GM18508 (cell line): ENCODE measurements around the gene WDR7.

Experiments used
- ATAC-seq: cut with Tn5 transposase; IDR thresholded peaks from one replicate; pipeline ENCODE4 v1.9.1; 2021; ENCODE audit warnings: moderate number of reproducible peaks; ENCODE audit not compliant: insufficient read depth, unreplicated experiment

WDR7 gene

GRCh38 chr18:56650944-56651770, at the start of gene WDR7:
Gene WDR7, plus strand, starts transcription at chr18:56651359. Its CDS starts 21,157 bp downstream, at chr18:56672516.
- ATAC-seq: peak; percentile 93

- ATAC-seq: no peak
These were observed 44.5 kb upstream of the WDR7 start for GRCh38 chr18:56606618-56607017.

GRCh38 chr18:56615738-56616520, 35.2 kb upstream of the WDR7 start:
- ATAC-seq: no peak

GRCh38 chr18:56627991-56628390, 23.2 kb upstream of the WDR7 start:
- ATAC-seq: no peak

- no peak for ATAC-seq
These were observed 18.8 kb upstream of the WDR7 start for GRCh38 chr18:56632070-56633022.

GRCh38 chr18:56635007-56635406, 16.2 kb upstream of the WDR7 start:
- no peak for ATAC-seq

GRCh38 chr18:56637176-56637575, 14.0 kb upstream of the WDR7 start:
- ATAC-seq: no peak

- ATAC-seq: peak; percentile 3
These were observed 13.4 kb upstream of the WDR7 start for GRCh38 chr18:56637711-56638231.

- ATAC-seq: peak; percentile 79
These were observed 12.7 kb upstream of the WDR7 start, which contains the start of gene TXNL1 for GRCh38 chr18:56638232-56639103. Gene TXNL1, minus strand, starts transcription at chr18:56638592. Its CDS starts 152 bp downstream, at chr18:56638440.

GRCh38 chr18:56639104-56639381, 12.1 kb upstream of the WDR7 start:
- ATAC-seq: no peak

GRCh38 chr18:56639571-56639970, 11.6 kb upstream of the WDR7 start:
- ATAC-seq: no peak

- ATAC-seq: no peak
These were observed 9.3 kb upstream of the WDR7 start for GRCh38 chr18:56641714-56642337.

- no peak for ATAC-seq
These were observed 7.8 kb upstream of the WDR7 start for GRCh38 chr18:56643381-56643780.

- no peak for ATAC-seq
These were observed 5.6 kb upstream of the WDR7 start for GRCh38 chr18:56645415-56646016.

- ATAC-seq: no peak
These were observed 4.1 kb upstream of the WDR7 start for GRCh38 chr18:56647071-56647470.

- ATAC-seq: no peak
These were observed 2.9 kb upstream of the WDR7 start for GRCh38 chr18:56647951-56648893.

- no peak for ATAC-seq
These were observed 1.2 kb upstream of the WDR7 start for GRCh38 chr18:56649996-56650395.

GRCh38 chr18:56651771-56652092, 573 bp downstream of the WDR7 start:
- ATAC-seq: no peak
